H1 (cell line): ENCODE results near the gene FMN2. TPM values are rescaled to one million over a fixed set of nuclear protein-coding genes. Genes with fewer than 3 reads are reported as not detected.

ENCODE experiments used
- CTCF ChIA-PET: fragments of 300-600 bp; sonication (Branson Sonifier 250); formaldehyde crosslinking; loops from one replicate; lab custom pipeline; 2021; ENCODE audit not compliant: partially characterized antibody; lab: Charles Lee
- POLR2A ChIA-PET: fragments of 300-600 bp; sonication (Branson Sonifier 250); formaldehyde crosslinking; loops from one replicate; lab custom pipeline; 2021; ENCODE audit warnings: inconsistent platforms; ENCODE audit not compliant: partially characterized antibody; lab: Charles Lee
- DNase-seq, 2 experiments: peaks; one replicate each; pipeline versions ENCODE4 v3.0.0 to v3.0.0-alpha.2; 2010 to 2022; ENCODE audit warnings: low spot score in 2 of 2, low read depth in 1 of 2, mixed read lengths in 1 of 2
- FAIRE-seq: peaks from 2 replicates; lab custom pipeline; 2011; peaks lifted over from hg19 to GRCh38; lab: Jason Lieb, UNC
- H2AFZ ChIP-seq: 2 replicates; pipeline ENCODE4 v1.8.1; 2012; ENCODE audit warnings: low read length, inconsistent platforms
- H2AK5ac ChIP-seq: 2 replicates; pipeline ENCODE4 v1.6.1; 2013; ENCODE audit warnings: low read depth, low read length
- H2BK120ac ChIP-seq: replicated peaks from 2 replicates; pipeline ENCODE3; 2013; ENCODE audit warnings: low read depth, low read length, inconsistent platforms
- H2BK12ac ChIP-seq: 2 replicates; pipeline ENCODE4 v1.6.1; 2013; ENCODE audit warnings: low read depth, low read length
- H2BK15ac ChIP-seq: 2 replicates; pipeline ENCODE4 v1.6.1; 2013; ENCODE audit warnings: low read length
- H2BK20ac ChIP-seq: 2 replicates; pipeline ENCODE4 v1.6.1; 2013; ENCODE audit warnings: low read length
- H2BK5ac ChIP-seq: 2 replicates; pipeline ENCODE4 v1.6.1; 2013; ENCODE audit warnings: low read depth, low read length
- H3K14ac ChIP-seq: 2 replicates; pipeline ENCODE4 v1.6.1; 2013; ENCODE audit warnings: inconsistent platforms; ENCODE audit not compliant: insufficient read length
- H3K18ac ChIP-seq: 2 replicates; pipeline ENCODE4 v1.6.1; 2013; ENCODE audit warnings: low read length; ENCODE audit errors: extremely low read depth
- H3K23ac ChIP-seq: 2 replicates; pipeline ENCODE4 v1.6.1; 2013; ENCODE audit warnings: inconsistent platforms; ENCODE audit not compliant: insufficient read length
- H3K23me2 ChIP-seq: 2 replicates; pipeline ENCODE4 v1.6.1; 2013; ENCODE audit warnings: low read depth, low read length
- H3K27ac ChIP-seq: 2 replicates; pipeline ENCODE4 v1.6.1; 2011; ENCODE audit warnings: low read depth, low read length, inconsistent platforms
- H3K27me3 ChIP-seq, 4 experiments: replicated peaks in 1 of 4; 1 replicate in 1 of 4; 2 replicates in 3 of 4; pipeline versions ENCODE4 v1.6.1 to v1.8.1; 2011 to 2013; ENCODE audit warnings: low read length in 3 of 4, mild to moderate bottlenecking in 3 of 4, inconsistent platforms in 2 of 4, mixed read lengths in 2 of 4, moderate library complexity in 1 of 4; ENCODE audit not compliant: control insufficient read depth in 3 of 4, insufficient read depth in 3 of 4; ENCODE audit errors: extremely low read depth in 1 of 4
- H3K36me3 ChIP-seq, 4 experiments: 2 replicates each; pipeline versions ENCODE4 v1.6.1 to v1.8.1; 2011 to 2013; ENCODE audit warnings: mild to moderate bottlenecking in 4 of 4, low read length in 3 of 4, moderate library complexity in 2 of 4, control low read depth in 1 of 4, inconsistent platforms in 1 of 4; ENCODE audit not compliant: insufficient read depth in 4 of 4, control insufficient read depth in 2 of 4
- H3K4ac ChIP-seq: replicated peaks from 2 replicates; pipeline ENCODE3; 2013; ENCODE audit warnings: low read length, low read depth, mixed read lengths, inconsistent platforms; ENCODE audit not compliant: insufficient read length
- H3K4me1 ChIP-seq, 4 experiments: replicated peaks in 1 of 4; 1 replicate in 1 of 4; 2 replicates in 3 of 4; pipeline versions ENCODE4 v1.6.1 to v1.8.1; 2011 to 2013; ENCODE audit warnings: low read length in 3 of 4, inconsistent platforms in 2 of 4, mixed read lengths in 1 of 4; ENCODE audit not compliant: insufficient read depth in 4 of 4, control insufficient read depth in 3 of 4
- H3K4me2 ChIP-seq, 2 experiments: 2 replicates each; pipeline versions ENCODE4 v1.6.1 to v1.8.1; 2011 to 2013; ENCODE audit warnings: low read depth in 2 of 2, low read length in 2 of 2, control low read depth in 1 of 2, inconsistent platforms in 1 of 2, mild to moderate bottlenecking in 1 of 2; ENCODE audit not compliant: insufficient read depth in 1 of 2
- H3K4me3 ChIP-seq, 4 experiments: fragments of 200-600, 300-600 bp in 1 of 4; sonication (generic), shearing (Covaris generic), sonication (Bioruptor Twin) in 1 of 4; 2 replicates each; pipeline versions ENCODE4 v1.5.1 to v1.8.1; 2011 to 2016; ENCODE audit warnings: low read length in 4 of 4, low read depth in 3 of 4, control low read depth in 2 of 4, inconsistent platforms in 2 of 4, mild to moderate bottlenecking in 2 of 4, mixed read lengths in 1 of 4, moderate library complexity in 1 of 4; ENCODE audit not compliant: insufficient read depth in 2 of 4; ENCODE audit errors: extremely low read depth in 1 of 4
- H3K56ac ChIP-seq: replicated peaks from 2 replicates; pipeline ENCODE3; 2013; ENCODE audit warnings: low read depth, mild to moderate bottlenecking, mixed read lengths, low read length, inconsistent platforms; ENCODE audit not compliant: insufficient read length
- H3K79me1 ChIP-seq: 2 replicates; pipeline ENCODE4 v1.6.1; 2013; ENCODE audit warnings: low read depth, low read length, control low read depth
- H3K79me2 ChIP-seq, 2 experiments: 2 replicates each; pipeline versions ENCODE4 v1.6.1 to v1.8.1; 2012 to 2013; ENCODE audit warnings: low read length in 2 of 2, mild to moderate bottlenecking in 2 of 2, inconsistent platforms in 1 of 2; ENCODE audit not compliant: insufficient read depth in 2 of 2, control insufficient read depth in 1 of 2
- H3K9ac ChIP-seq, 4 experiments: replicated peaks in 1 of 4; 1 replicate in 1 of 4; 2 replicates in 3 of 4; pipeline versions ENCODE4 v1.6.1 to v1.8.1; 2011 to 2013; ENCODE audit warnings: low read depth in 3 of 4, low read length in 3 of 4, control low read depth in 2 of 4, mild to moderate bottlenecking in 2 of 4, moderate library complexity in 2 of 4, inconsistent platforms in 1 of 4; ENCODE audit errors: extremely low read depth in 1 of 4
- H3K9me3 ChIP-seq, 2 experiments: 2 replicates each; pipeline versions ENCODE4 v1.6.1 to v1.8.1; 2012 to 2013; ENCODE audit warnings: mild to moderate bottlenecking in 2 of 2, moderate library complexity in 2 of 2, control low read depth in 1 of 2, inconsistent platforms in 1 of 2, low read depth in 1 of 2, low read length in 1 of 2, mixed read lengths in 1 of 2; ENCODE audit not compliant: insufficient read depth in 2 of 2
- H4K20me1 ChIP-seq, 2 experiments: replicated peaks in 1 of 2; 2 replicates each; pipeline versions ENCODE3 to v1.8.1; 2011 to 2013; ENCODE audit warnings: inconsistent platforms in 2 of 2, low read length in 2 of 2, mild to moderate bottlenecking in 1 of 2; ENCODE audit not compliant: insufficient read depth in 2 of 2, control insufficient read depth in 1 of 2
- H4K5ac ChIP-seq: 2 replicates; pipeline ENCODE4 v1.6.1; 2013; ENCODE audit warnings: low read length, low read depth, mixed read lengths, inconsistent platforms; ENCODE audit not compliant: insufficient read length
- H4K8ac ChIP-seq: 2 replicates; pipeline ENCODE4 v1.8.0; 2013; ENCODE audit warnings: mild to moderate bottlenecking, moderate library complexity, low read length, inconsistent platforms; ENCODE audit not compliant: insufficient read depth; ENCODE audit errors: extremely low read depth
- H4K91ac ChIP-seq: replicated peaks from 2 replicates; pipeline ENCODE3; 2013; ENCODE audit warnings: low read length, mixed read lengths, inconsistent platforms; ENCODE audit not compliant: insufficient read length
- CBX5 ChIP-seq: fragments of 300-800, 300-1000 bp; sonication (generic); IDR thresholded peaks from 2 replicates; pipeline ENCODE4 v1.7.1; 2016; ENCODE audit warnings: antibody characterized with exemption, low read length, low read depth
- CHD1 ChIP-seq: IDR thresholded peaks from 2 replicates; pipeline ENCODE4 v1.6.1; 2012; ENCODE audit warnings: low read depth, low read length, improper control_type of control experiment
- CTBP2 ChIP-seq: IDR thresholded peaks from 2 replicates; pipeline ENCODE4 v1.7.0; 2011; ENCODE audit warnings: borderline replicate concordance, mild to moderate bottlenecking, moderate library complexity, mixed read lengths, low read length; ENCODE audit not compliant: insufficient read depth, insufficient read length
- EGR1 ChIP-seq: IDR thresholded peaks from 2 replicates; pipeline ENCODE4 v1.6.1; 2011; ENCODE audit warnings: low read depth, low read length, borderline replicate concordance
- EP300 ChIP-seq, 2 experiments: IDR thresholded peaks; 1 replicate in 1 of 2; 2 replicates in 1 of 2; pipeline ENCODE4 v1.6.1; 2011 to 2012; ENCODE audit warnings: low read depth in 2 of 2, low read length in 2 of 2, mild to moderate bottlenecking in 2 of 2, borderline replicate concordance in 1 of 2, inconsistent platforms in 1 of 2, moderate library complexity in 1 of 2
- EZH2 ChIP-seq: fragments of 200-600 bp; sonication (generic); IDR thresholded peaks from 2 replicates; pipeline ENCODE4 v1.7.1; 2012; ENCODE audit warnings: low read depth, mild to moderate bottlenecking, moderate library complexity, low read length, inconsistent platforms; ENCODE audit not compliant: severe bottlenecking
- JUN ChIP-seq: IDR thresholded peaks from 2 replicates; pipeline ENCODE4 v1.6.1; 2011; ENCODE audit warnings: low read depth, mild to moderate bottlenecking, improper control_type of control experiment, low read length
- NANOG ChIP-seq: IDR thresholded peaks from 2 replicates; pipeline ENCODE4 v1.6.1; 2011; ENCODE audit warnings: low read length, low read depth, mild to moderate bottlenecking, inconsistent platforms; ENCODE audit not compliant: insufficient read depth, poor library complexity, severe bottlenecking
- NRF1 ChIP-seq: IDR thresholded peaks from 2 replicates; pipeline ENCODE4 v1.6.1; 2011; ENCODE audit warnings: mild to moderate bottlenecking, low read depth, low read length, improper control_type of control experiment
- POLR2AphosphoS5 ChIP-seq: IDR thresholded peaks from 2 replicates; pipeline ENCODE4 v1.6.1; 2011; ENCODE audit warnings: low read depth, low read length
- SP1 ChIP-seq: IDR thresholded peaks from 2 replicates; pipeline ENCODE4 v1.6.1; 2011; ENCODE audit warnings: low read depth, low read length
- SRF ChIP-seq: IDR thresholded peaks from 2 replicates; pipeline ENCODE4 v1.6.1; 2011; ENCODE audit warnings: mild to moderate bottlenecking, low read depth, low read length, moderate library complexity
- TAF1 ChIP-seq: IDR thresholded peaks from 2 replicates; pipeline ENCODE4 v1.6.1; 2011; ENCODE audit warnings: mild to moderate bottlenecking, low read depth, low read length
- WGBS, 2 experiments: shearing (Covaris generic) in 1 of 2; methylation state at CpG; one replicate each; pipeline versions ENCODE4 v1.1.6 to v1.1.7; 2013 to 2015; ENCODE audit warnings: low lambda C conversion rate in 2 of 2, mixed read lengths in 2 of 2, inconsistent platforms in 1 of 2, low coverage in 1 of 2, missing lambda C conversion rate in 1 of 2; ENCODE audit not compliant: insufficient replicate concordance in 2 of 2, insufficient coverage in 1 of 2, insufficient read length in 1 of 2; ENCODE audit errors: extremely low coverage in 1 of 2, missing lambda C conversion rate in 1 of 2; 5-methylcytosine and 5-hydroxymethylcytosine counted together
- polyA plus RNA-seq, 7 experiments: library from polyadenylated mRNA; depleted of rRNA in 3 of 7; stranded (reverse) in 5 of 7; unstranded in 2 of 7; fragments of >200 nt in 5 of 7; fragments of 200-250 nt in 2 of 7; gene quantifications; 1 replicate in 5 of 7; 2 replicates in 1 of 7; 4 replicates in 1 of 7; pipeline versions ENCODE4 v1.2.1 to v1.2.3, GENCODE V29; 2011 to 2013; ENCODE audit warnings: missing spikeins in 2 of 7, mixed read lengths in 2 of 7
- total RNA-seq: library from RNA; stranded (reverse); fragmentation: NEBNext Ultra II Directional; extraction: Animal tissue kit (Norgen Biotek cat#: 25700); gene quantifications from 2 replicates; pipeline ENCODE4 v1.2.1, GENCODE V29; 2021
- TF ChIP-seq, protein P1 (sequence below): IDR thresholded peaks from 2 replicates; pipeline ENCODE4 v1.6.1; 2012; ENCODE audit warnings: inconsistent platforms

FMN2 gene
- total and polyA plus RNA-seq, 2 of the 8 experiments (the other 6 are each of a cell fraction or from before 2014, with no cell fraction given) = 0.83 to 2.0 TPM

DNA sequence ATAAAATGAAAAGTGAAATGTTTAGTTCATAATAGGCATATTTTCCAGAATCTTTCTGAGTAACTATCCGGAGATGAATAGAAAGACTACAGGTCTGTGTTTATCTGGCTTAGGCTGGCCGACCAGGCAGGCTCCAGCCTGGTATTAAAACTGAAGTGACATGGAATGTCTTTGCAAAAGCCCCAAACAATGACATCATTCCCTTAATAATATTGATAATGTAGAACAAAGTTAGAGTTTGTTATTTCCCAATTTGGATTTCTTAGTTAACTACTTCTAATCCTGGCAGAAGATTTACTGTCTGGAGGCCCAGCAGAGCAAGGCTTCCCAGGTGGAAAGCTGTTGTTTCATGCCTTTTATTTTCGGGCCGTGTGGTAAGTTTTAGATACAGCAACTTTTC is 312.6 kb downstream of the FMN2 start:
- Histone ChIP-seq H3K9me3 (no peaks in the 10 kb centered on the region), H3K27ac (no peak overlapping the region), H3K36me3 (no peaks in the 10 kb centered on the region), H3K56ac (no peak overlapping the region), H3K23me2 (no peaks in the 10 kb centered on the region), H3K4me3 (no peak overlapping the region), H4K8ac (no peak overlapping the region), H3K4me1 (0 out of 7 replicates have a peak, but pooled peaks cover 0 to 2% (median 0%) of the 10 kb centered on the region in 4 experiments), H2AFZ (no peak overlapping the region), H3K9ac (no peak overlapping the region), H2BK20ac (no peak overlapping the region), H4K5ac (no peak overlapping the region), H3K79me2 (no peaks in the 10 kb centered on the region), H3K27me3 (no peaks in the 10 kb centered on the region), H2BK120ac (no peak overlapping the region), H2BK12ac (no peak overlapping the region), H3K4ac (no peak overlapping the region), H3K18ac (no peak overlapping the region), H4K91ac (no peak overlapping the region), H2BK15ac (no peak overlapping the region), H3K4me2 (no peak overlapping the region), H3K23ac (no peak overlapping the region), H3K79me1 (no peaks in the 10 kb centered on the region), H2BK5ac (no peak overlapping the region), H4K20me1 (no peaks in the 10 kb centered on the region), H2AK5ac (no peak overlapping the region), H3K14ac (no peak overlapping the region)
- FAIRE-seq (no peak), DNase-seq (no peak)
- 78% methylated on average over 4 of the region's 4 CpGs; no CpG with 5 or more reads in 1 of the 2 experiments for WGBS, 2 experiments
- ChIA-PET CTCF (no interaction called here), POLR2A (no interaction called here)
- TF ChIP-seq EZH2 (no peak), JUN (no peak), NRF1 (no peak), NANOG (no peak), EP300 (IDR thresholded peaks at IDR 0.05; ENCODE audit: borderline replicate concordance in 1 of 2, low read depth in 2 of 2, low read length in 2 of 2) (no peak), SP1 (no peak), TAF1 (no peak), CBX5 (no peak), POLR2AphosphoS5 (no peak), CTBP2 (no peak), EGR1 (no peak), SRF (no peak), CHD1 (no peak)
- TF ChIP-seq, protein P1, sequence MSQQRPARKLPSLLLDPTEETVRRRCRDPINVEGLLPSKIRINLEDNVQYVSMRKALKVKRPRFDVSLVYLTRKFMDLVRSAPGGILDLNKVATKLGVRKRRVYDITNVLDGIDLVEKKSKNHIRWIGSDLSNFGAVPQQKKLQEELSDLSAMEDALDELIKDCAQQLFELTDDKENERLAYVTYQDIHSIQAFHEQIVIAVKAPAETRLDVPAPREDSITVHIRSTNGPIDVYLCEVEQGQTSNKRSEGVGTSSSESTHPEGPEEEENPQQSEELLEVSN = no peak
